Ovary (tissue), 9 donors: ENCODE results near the gene MITF. TPM values are rescaled to one million over a fixed set of nuclear protein-coding genes. Genes with fewer than 3 reads are reported as not detected.

Experiments used
- DNase-seq, 5 donors: peaks; one replicate each; pipeline ENCODE4 v3.0.0-alpha.2; 2019 to 2020
- H3K27ac ChIP-seq, 2 donors: fragments of 200-600 bp; one replicate each; pipeline versions ENCODE4 v1.5.1 to v1.8.0; 2019 to 2022
- H3K27me3 ChIP-seq: fragments of 200-600 bp; one replicate; pipeline ENCODE4 v1.8.0; 2022
- H3K36me3 ChIP-seq: fragments of 200-600 bp; sonication (generic); one replicate; pipeline ENCODE4 v1.5.1; 2019
- H3K4me1 ChIP-seq: one replicate; pipeline ENCODE4 v1.8.1; 2013; ENCODE audit warnings: mild to moderate bottlenecking, moderate library complexity; ENCODE audit not compliant: insufficient read depth
- H3K4me3 ChIP-seq: fragments of 200-600 bp; sonication (generic); one replicate; pipeline ENCODE4 v1.5.1; 2017
- H3K9me3 ChIP-seq, 2 donors: fragments of 200-600 bp in 1 of 2; sonication (generic) in 1 of 2; one replicate each; pipeline versions ENCODE4 v1.5.1 to v1.8.1; 2013 to 2019; ENCODE audit warnings: mild to moderate bottlenecking in 1 of 2, moderate library complexity in 1 of 2
- CTCF ChIP-seq, 3 donors: fragments of 450-650 bp in 2 of 3; fragments of 200-600 bp in 1 of 3; IDR thresholded peaks; one replicate each; pipeline versions ENCODE4 v1.5.1 to v1.8.0; 2016 to 2022; ENCODE audit warnings: antibody characterized with exemption in 3 of 3, mild to moderate bottlenecking in 1 of 3
- EP300 ChIP-seq: sonication (generic); formaldehyde crosslinking; IDR thresholded peaks from one replicate; pipeline ENCODE4 v1.6.1; 2017; ENCODE audit warnings: antibody characterized with exemption
- POLR2A ChIP-seq: fragments of 450-650 bp; IDR thresholded peaks from one replicate; pipeline ENCODE4 v1.6.1; 2017; ENCODE audit warnings: antibody characterized with exemption, mild to moderate bottlenecking, moderate library complexity
- WGBS, 3 donors: extraction: QIAGEN DNeasy Blood & Tissue Kit in 1 of 3; methylation state at CpG; one replicate each; pipeline versions ENCODE4 v1.1.5 to v1.1.7; 2013 to 2017; 5-methylcytosine and 5-hydroxymethylcytosine counted together
- intact Hi-C, 4 donors: fragments of 100-400 bp; cut with DNase I; formaldehyde crosslinking; loops; one replicate each; pipeline versions ENCODE4 v1.11.0 to v1.15.1; 2022 to 2023
- polyA plus RNA-seq, 2 donors: library from polyadenylated mRNA; stranded (reverse); fragments of 200-250 nt in 1 of 2; fragments of 350-450 nt in 1 of 2; fragmentation: Illumina TruSeq in 1 of 2; extraction: RNeasy Lipid Tissue Mini Kit (QIAGEN cat#74804) in 1 of 2; gene quantifications; one replicate each; pipeline ENCODE4 v1.2.3, GENCODE V29; 2013 to 2014
- total RNA-seq, 7 donors: library from RNA; depleted of rRNA in 2 of 7; stranded (reverse); fragments of >200 nt in 2 of 7; fragmentation: NEBNext Ultra II Directional in 3 of 7; extraction: Animal tissue kit (Norgen Biotek cat#: 25700) in 3 of 7; gene quantifications; one replicate each; pipeline versions ENCODE4 v1.1.0 to v1.2.4, GENCODE V29; 2016 to 2023
- donor health status: DM: no; HTN: no; CAD: no; lungs with moderate emphysema.
- donor health status: DM: no; HTN: no; CAD: no.
- donor health status: Bipolar disorder and iron deficiency.
- donor health status: DM: yes; HTN: yes; CAD: no.
- donor health status: DM: no; HTN: no; CAD: no.
- donor health status: DM: yes; HTN: yes; CAD: no.

MITF gene
- total and polyA plus RNA-seq, 9 donors, result 13.6 to 38.0 (median 24.9) TPM

GRCh38 chr3:69844706-69845105 is 105.4 kb downstream of the MITF start:
- Histone ChIP-seq H3K4me3 (no peak overlapping the region), H3K4me1 (peaks cover 13% of the 10 kb centered on the region), H3K9me3 (no peaks in the 10 kb centered on the region), H3K27me3 (no peaks in the 10 kb centered on the region), H3K36me3 (no peaks in the 10 kb centered on the region), H3K27ac (no peak overlapping the region)
- TF ChIP-seq EP300 (no peak), CTCF (IDR thresholded peaks at IDR 0.05) (no peak), POLR2A (no peak)
- 80 to 89% (median 87%) methylated on average over 1 of the region's 1 CpG for WGBS, 3 donors
- DNase-seq, result no peak
- intact Hi-C loops, result no loop called here

- 96 to 98% (median 97%) methylated on average over 3 of the region's 3 CpGs for WGBS, 3 donors
- peaks cover 14% of the 10 kb centered on the region for H3K4me1 ChIP-seq
- TF ChIP-seq CTCF (IDR thresholded peaks at IDR 0.05) (no peak), EP300 (no peak), POLR2A (no peak)
- H3K36me3 ChIP-seq, result no peaks in the 10 kb centered on the region
- H3K27ac ChIP-seq, result no peak overlapping the region
- intact Hi-C loops, result no loop called here
- no peak for DNase-seq
- H3K4me3 ChIP-seq, result no peak overlapping the region
- no peaks in the 10 kb centered on the region for H3K27me3 ChIP-seq
- no peaks in the 10 kb centered on the region for H3K9me3 ChIP-seq
Observed at GRCh38 chr3:69847303-69847702, 108.0 kb downstream of the MITF start.

- Histone ChIP-seq H3K4me1 (peaks cover 11% of the 10 kb centered on the region), H3K27me3 (no peaks in the 10 kb centered on the region), H3K36me3 (no peaks in the 10 kb centered on the region), H3K27ac (no peak overlapping the region), H3K4me3 (no peak overlapping the region), H3K9me3 (no peaks in the 10 kb centered on the region)
- intact Hi-C loops, result no loop called here
- no peak for DNase-seq
- WGBS, 3 donors, result 29 to 42% (median 31%) methylated on average over 3 of the region's 3 CpGs
- TF ChIP-seq CTCF (IDR thresholded peaks at IDR 0.05) (no peak), EP300 (no peak), POLR2A (no peak)
Observed at GRCh38 chr3:69848113-69848512, 108.8 kb downstream of the MITF start.

- Histone ChIP-seq H3K4me3 (no peak overlapping the region), H3K27ac (no peak overlapping the region), H3K4me1 (peaks cover 13% of the 10 kb centered on the region), H3K9me3 (no peaks in the 10 kb centered on the region), H3K36me3 (no peaks in the 10 kb centered on the region), H3K27me3 (no peaks in the 10 kb centered on the region)
- no peak for DNase-seq
- TF ChIP-seq CTCF (IDR thresholded peaks at IDR 0.05), result no peak
- no peak for TF ChIP-seq EP300
- no peak for TF ChIP-seq POLR2A
- intact Hi-C loops, result no loop called here
Observed at GRCh38 chr3:69850849-69851248, 111.6 kb downstream of the MITF start.

- H3K4me1 ChIP-seq, result peaks cover 10% of the 10 kb centered on the region
- H3K36me3 ChIP-seq, result no peaks in the 10 kb centered on the region
- no peak overlapping the region for H3K27ac ChIP-seq
- H3K27me3 ChIP-seq, result peaks cover 4% of the 10 kb centered on the region
- no peaks in the 10 kb centered on the region for H3K9me3 ChIP-seq
- TF ChIP-seq POLR2A (no peak), CTCF (IDR thresholded peaks at IDR 0.05) (no peak), EP300 (no peak)
- WGBS, 3 donors, result 85 to 90% (median 89%) methylated on average over 3 of the region's 3 CpGs
- no peak overlapping the region for H3K4me3 ChIP-seq
- DNase-seq, result no peak
- intact Hi-C loops, result no loop called here
Observed at GRCh38 chr3:69853027-69853426, 113.8 kb downstream of the MITF start.
